Measurements from ENCODE around the gene SLC35F2.

Gene SLC35F2

DNA sequence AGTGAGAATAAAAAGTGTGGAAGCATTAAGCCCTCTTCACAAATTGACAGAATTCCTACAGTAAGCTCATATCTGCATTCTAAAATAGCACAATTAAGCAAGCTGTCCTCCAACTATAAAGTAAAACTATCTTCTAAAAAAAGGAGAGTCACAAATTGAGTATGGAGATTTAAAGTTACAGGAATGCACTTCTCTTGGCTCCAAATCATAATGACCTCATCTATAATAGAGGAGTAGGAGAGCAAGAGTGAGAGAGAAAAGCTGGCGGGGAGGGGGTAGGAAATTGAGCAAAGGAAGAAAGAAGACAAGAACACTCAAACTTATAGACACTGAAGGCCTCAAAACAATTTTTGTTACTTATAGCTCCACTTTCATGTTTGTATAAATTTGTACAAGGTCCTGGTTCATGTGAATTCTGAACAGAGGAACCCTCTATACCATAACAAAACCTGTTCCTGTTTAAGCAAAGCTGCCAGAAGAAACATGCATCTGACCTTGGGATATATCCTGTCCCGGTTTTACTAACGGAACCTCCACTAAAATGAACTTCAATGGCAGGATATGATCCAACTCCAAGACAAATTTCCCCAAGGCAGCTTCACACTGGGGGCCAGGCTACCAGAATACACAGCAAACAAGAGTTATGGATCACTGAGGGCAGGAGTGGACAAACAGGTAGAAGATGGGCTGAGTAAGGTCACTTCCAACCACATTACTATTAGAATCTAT is 37.2 kb downstream of the SLC35F2 start:
- TF ChIP-seq, protein P1, sequence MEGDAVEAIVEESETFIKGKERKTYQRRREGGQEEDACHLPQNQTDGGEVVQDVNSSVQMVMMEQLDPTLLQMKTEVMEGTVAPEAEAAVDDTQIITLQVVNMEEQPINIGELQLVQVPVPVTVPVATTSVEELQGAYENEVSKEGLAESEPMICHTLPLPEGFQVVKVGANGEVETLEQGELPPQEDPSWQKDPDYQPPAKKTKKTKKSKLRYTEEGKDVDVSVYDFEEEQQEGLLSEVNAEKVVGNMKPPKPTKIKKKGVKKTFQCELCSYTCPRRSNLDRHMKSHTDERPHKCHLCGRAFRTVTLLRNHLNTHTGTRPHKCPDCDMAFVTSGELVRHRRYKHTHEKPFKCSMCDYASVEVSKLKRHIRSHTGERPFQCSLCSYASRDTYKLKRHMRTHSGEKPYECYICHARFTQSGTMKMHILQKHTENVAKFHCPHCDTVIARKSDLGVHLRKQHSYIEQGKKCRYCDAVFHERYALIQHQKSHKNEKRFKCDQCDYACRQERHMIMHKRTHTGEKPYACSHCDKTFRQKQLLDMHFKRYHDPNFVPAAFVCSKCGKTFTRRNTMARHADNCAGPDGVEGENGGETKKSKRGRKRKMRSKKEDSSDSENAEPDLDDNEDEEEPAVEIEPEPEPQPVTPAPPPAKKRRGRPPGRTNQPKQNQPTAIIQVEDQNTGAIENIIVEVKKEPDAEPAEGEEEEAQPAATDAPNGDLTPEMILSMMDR (conservative IDR thresholded peaks at IDR 0.05; ENCODE audit: low read length), result no peak
- H3K4me3 ChIP-seq (ENCODE audit: low read length), result no peak overlapping the region
- peak; percentile 16 for DNase-seq (ENCODE audit: low read depth)

DNA sequence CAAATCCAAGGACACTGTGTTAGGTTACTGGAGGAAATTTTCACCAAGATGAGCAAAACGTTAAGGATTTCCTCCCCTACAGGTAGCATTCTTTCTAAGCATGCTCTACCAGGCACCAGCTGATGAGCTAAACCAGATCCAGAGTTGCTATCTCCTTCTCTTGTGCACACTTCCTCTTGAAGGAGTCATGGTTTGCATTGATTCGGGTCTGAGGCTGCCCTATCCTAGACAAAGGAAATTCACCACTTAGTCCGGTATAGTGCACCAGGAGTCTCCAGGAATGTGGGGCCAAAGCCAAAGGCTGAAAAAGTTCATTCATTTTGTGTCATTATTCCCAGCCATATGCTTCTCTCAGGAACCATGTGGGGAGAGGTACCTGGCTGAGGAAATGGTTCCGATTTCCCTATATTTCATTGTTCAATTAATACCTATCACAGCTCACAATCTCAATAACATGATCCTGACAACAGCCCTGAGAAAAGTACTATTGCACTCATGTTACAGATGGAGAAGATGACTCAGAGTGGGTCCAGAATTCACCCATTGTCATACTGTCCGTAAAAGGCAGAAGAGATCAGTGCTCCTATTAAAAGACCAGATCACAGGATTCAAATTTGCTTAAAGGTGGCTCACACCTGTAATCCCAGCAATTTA is 39.1 kb downstream of the SLC35F2 start:
- no peak overlapping the region for H3K4me3 ChIP-seq (ENCODE audit: low read length)
- TF ChIP-seq, protein P1 (conservative IDR thresholded peaks at IDR 0.05; ENCODE audit: low read length), result no peak
- DNase-seq (ENCODE audit: low read depth), result no peak

DNA sequence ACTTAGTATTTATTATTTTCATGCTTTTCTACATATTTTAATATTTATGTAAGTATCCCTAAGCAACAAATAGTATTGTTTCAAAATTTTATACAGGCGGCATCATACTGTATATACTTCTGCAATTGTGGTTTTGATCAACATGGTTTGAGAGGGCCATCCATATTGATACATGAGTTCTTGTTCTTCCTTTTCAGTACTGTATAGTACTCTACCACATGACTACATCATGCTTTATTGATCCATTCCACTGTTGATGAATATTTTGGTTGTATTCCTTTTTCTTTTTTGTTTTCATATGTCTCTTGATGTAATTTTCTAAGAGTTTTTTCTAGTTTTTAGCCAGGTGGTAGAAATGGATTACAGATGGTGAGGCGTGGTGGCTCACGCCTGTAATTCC is 40.1 kb downstream of the SLC35F2 start:
- no peak for DNase-seq (ENCODE audit: low read depth)
- H3K4me3 ChIP-seq (ENCODE audit: low read length), result no peak overlapping the region
- TF ChIP-seq, protein P1 (conservative IDR thresholded peaks at IDR 0.05; ENCODE audit: low read length), result no peak

DNA sequence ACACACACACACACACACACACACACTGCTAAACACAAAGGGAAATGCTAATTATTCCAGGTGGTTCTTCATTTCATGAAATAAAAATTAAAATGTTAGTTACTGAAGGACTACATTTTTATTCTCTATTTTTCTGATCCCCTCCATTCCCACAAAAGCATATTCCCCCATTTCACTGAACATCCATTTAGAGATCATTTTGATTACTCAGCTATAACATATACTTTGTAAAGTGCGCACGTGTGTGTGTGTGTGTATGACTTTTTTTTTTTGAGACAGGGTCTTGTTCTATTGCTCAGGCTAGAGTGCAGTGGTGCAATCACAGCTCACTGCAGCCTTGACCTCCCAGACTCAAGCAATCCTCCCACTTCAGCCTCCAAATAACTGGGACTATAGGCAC is 42.6 kb downstream of the SLC35F2 start:
- DNase-seq (ENCODE audit: low read depth), result no peak
- H3K4me3 ChIP-seq (ENCODE audit: low read length), result no peak overlapping the region
- TF ChIP-seq, protein P1 (conservative IDR thresholded peaks at IDR 0.05; ENCODE audit: low read length), result no peak

DNA sequence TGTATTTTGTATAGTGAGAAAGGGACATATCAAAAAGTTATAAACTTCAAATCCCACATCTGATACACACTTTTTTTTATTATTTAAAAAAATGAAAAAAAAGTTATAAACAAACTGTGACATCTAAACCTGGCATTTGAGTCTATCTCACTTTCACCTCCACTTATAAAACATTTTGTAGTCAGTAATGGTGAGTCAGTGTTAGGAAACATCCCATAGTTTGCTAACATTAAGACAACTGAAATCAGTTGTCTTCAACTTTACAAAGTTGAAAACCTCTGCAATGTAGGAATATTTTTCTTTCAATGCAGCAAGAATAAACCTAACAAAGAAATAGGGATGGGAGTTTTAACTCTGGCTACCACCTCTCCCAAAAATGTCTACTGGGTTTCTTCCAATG is 47.7 kb downstream of the SLC35F2 start:
- H3K4me3 ChIP-seq (ENCODE audit: low read length), result no peak overlapping the region
- TF ChIP-seq, protein P1 (conservative IDR thresholded peaks at IDR 0.05; ENCODE audit: low read length), result no peak
- DNase-seq (ENCODE audit: low read depth), result no peak

DNA sequence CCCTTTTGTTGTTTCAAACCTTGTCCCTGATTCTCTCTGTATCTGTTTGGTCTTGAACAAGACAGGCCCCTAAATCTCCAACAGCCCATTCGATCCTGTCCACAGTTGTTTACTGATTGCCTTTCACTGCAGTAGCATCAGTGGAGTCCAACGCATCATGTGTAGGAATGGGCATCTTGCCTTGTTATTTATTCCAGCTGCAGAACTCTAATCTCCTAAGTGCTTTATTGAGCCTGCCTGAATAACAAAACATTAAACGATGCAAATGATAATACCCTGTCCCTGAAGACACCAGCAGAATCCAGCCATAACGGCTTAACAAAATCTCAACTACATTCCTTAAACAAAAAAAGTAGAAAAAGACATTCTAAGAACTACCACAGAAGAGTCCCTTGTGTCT is 50.1 kb downstream of the SLC35F2 start:
- H3K4me3 ChIP-seq (ENCODE audit: low read length), result no peak overlapping the region
- TF ChIP-seq, protein P1 (conservative IDR thresholded peaks at IDR 0.05; ENCODE audit: low read length), result no peak
- no peak for DNase-seq (ENCODE audit: low read depth)

DNA sequence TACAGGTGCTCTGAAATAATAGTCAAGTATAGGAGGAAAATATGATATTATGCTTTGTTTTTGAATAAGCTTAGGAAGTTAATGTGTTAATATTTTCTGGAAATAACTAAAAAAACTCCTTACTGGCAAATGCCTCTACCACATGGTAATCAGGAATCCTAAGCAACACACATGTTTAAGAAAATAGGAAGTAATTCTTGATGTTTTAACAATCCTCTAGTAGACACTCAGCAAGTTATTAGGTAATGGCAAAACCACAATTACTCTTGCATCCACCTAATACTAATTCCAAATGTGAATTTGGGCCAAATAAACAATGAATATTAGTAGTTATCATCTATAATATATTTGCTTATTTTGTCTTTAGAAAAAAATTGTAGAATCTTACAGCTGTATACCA is 53.6 kb downstream of the SLC35F2 start:
- TF ChIP-seq, protein P1 (conservative IDR thresholded peaks at IDR 0.05; ENCODE audit: low read length), result no peak
- H3K4me3 ChIP-seq (ENCODE audit: low read length), result no peak overlapping the region
- peak; percentile 47 for DNase-seq (ENCODE audit: low read depth)

Measured in AG10803 (cell line).